ENCODE data around the gene RIGI.

RIGI gene

GRCh38 chr9:32566770-32567169, 40.8 kb upstream of the RIGI start:
- no peak for DNase-seq (ENCODE audit: low read depth)
- no peak overlapping the region for H3K4me3 ChIP-seq (ENCODE audit: low read depth, low read length)
- TF ChIP-seq CTCF (IDR thresholded peaks at IDR 0.05; ENCODE audit: low read depth, low read length, missing control alignments), result no peak

- DNase-seq (ENCODE audit: low read depth), result no peak
Observed at GRCh38 chr9:32565967-32566366, 40.0 kb upstream of the RIGI start.

GRCh38 chr9:32558408-32558934, 32.5 kb upstream of the RIGI start:
- TF ChIP-seq CTCF (IDR thresholded peaks at IDR 0.05; ENCODE audit: low read depth, low read length, missing control alignments), result no peak
- no peak overlapping the region for H3K4me3 ChIP-seq (ENCODE audit: low read depth, low read length)
- DNase-seq (ENCODE audit: low read depth), result no peak

More at GRCh38 chr9:32565967-32566366, 40.0 kb upstream of the RIGI start:
- TF ChIP-seq CTCF (IDR thresholded peaks at IDR 0.05; ENCODE audit: low read depth, low read length, missing control alignments), result no peak
- no peak overlapping the region for H3K4me3 ChIP-seq (ENCODE audit: low read depth, low read length)

- H3K4me3 ChIP-seq (ENCODE audit: low read depth, low read length), result no peak overlapping the region
- DNase-seq (ENCODE audit: low read depth), result no peak
- TF ChIP-seq CTCF (IDR thresholded peaks at IDR 0.05; ENCODE audit: low read depth, low read length, missing control alignments), result no peak
Observed at GRCh38 chr9:32554591-32554990, 28.6 kb upstream of the RIGI start.

- no peak overlapping the region for H3K4me3 ChIP-seq (ENCODE audit: low read depth, low read length)
- DNase-seq (ENCODE audit: low read depth), result no peak
- TF ChIP-seq CTCF (IDR thresholded peaks at IDR 0.05; ENCODE audit: low read depth, low read length, missing control alignments), result no peak
Observed at GRCh38 chr9:32554107-32554506, 28.1 kb upstream of the RIGI start.

- TF ChIP-seq CTCF (IDR thresholded peaks at IDR 0.05; ENCODE audit: low read depth, low read length, missing control alignments), result no peak
- DNase-seq (ENCODE audit: low read depth), result peak; percentile 69
- peak within 1 kb of the TSS; percentile 70 for H3K4me3 ChIP-seq (ENCODE audit: low read depth, low read length)
Observed at GRCh38 chr9:32552172-32552872, 26.3 kb upstream of the RIGI start, which contains the start of the genes SMIM27 and TOPORS. SMIM27 (plus strand) TSS chr9:32552327; CDS start chr9:32552435, 108 bp downstream. TOPORS (minus strand) TSS chr9:32552586; CDS start chr9:32552436, 150 bp downstream.

Data from GM12864 (cell line).